ENCODE data around the gene PIP5K1B.

DNA sequence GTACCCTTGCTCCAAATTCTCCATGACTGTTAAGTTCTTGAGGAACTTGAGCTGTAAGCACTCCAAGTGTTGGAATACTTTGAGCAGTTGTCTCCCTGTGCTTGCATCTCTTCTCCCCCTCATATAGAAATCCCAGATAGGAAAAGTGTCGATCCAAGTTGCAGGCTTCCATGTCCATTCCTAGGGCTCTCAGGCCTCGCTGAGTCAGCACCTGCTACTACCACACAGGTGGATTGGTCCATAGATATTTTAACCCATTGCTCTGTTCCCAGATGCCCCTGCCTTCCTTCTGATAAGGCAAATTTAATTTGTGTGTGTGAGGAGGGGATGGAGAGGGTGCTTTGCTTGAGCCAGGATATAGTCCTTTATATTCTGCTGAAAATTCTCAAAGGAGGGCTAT is 95.8 kb downstream of the PIP5K1B start:
- TF ChIP-seq, protein P1, sequence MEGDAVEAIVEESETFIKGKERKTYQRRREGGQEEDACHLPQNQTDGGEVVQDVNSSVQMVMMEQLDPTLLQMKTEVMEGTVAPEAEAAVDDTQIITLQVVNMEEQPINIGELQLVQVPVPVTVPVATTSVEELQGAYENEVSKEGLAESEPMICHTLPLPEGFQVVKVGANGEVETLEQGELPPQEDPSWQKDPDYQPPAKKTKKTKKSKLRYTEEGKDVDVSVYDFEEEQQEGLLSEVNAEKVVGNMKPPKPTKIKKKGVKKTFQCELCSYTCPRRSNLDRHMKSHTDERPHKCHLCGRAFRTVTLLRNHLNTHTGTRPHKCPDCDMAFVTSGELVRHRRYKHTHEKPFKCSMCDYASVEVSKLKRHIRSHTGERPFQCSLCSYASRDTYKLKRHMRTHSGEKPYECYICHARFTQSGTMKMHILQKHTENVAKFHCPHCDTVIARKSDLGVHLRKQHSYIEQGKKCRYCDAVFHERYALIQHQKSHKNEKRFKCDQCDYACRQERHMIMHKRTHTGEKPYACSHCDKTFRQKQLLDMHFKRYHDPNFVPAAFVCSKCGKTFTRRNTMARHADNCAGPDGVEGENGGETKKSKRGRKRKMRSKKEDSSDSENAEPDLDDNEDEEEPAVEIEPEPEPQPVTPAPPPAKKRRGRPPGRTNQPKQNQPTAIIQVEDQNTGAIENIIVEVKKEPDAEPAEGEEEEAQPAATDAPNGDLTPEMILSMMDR (IDR thresholded peaks at IDR 0.05; ENCODE audit: low read depth, low read length, poor library complexity, severe bottlenecking): no peak
- no peak for TF ChIP-seq EZH2phosphoT487 (IDR thresholded peaks at IDR 0.05; ENCODE audit: borderline replicate concordance, low read length)
